Measurements from ENCODE around the gene SP140. TPM values are rescaled to one million over a fixed set of nuclear protein-coding genes. Genes with fewer than 3 reads are reported as not detected.
"Not testable (repeated sequence)": the region's sequence is repeated elsewhere in the genome, so short reads cannot be mapped to it uniquely, and the experiment has no call there.

The SP140 gene
- total RNA-seq, 1 donor from 2014 or later = 8.2 TPM

- no peak for DNase-seq (ENCODE audit: low spot score)
These were observed 1.1 kb upstream of the SP140 start for GRCh38 chr2:230224458-230224857.

GRCh38 chr2:230226051-230226551, 565 bp downstream of the SP140 start:
- no peak for DNase-seq (ENCODE audit: low spot score)

- DNase-seq (ENCODE audit: low spot score) = no peak
These were observed 1.7 kb downstream of the SP140 start for GRCh38 chr2:230227216-230227615.

- no peak for DNase-seq (ENCODE audit: low spot score)
These were observed 4.6 kb downstream of the SP140 start for GRCh38 chr2:230230087-230230486.

GRCh38 chr2:230230496-230231200, 5.1 kb downstream of the SP140 start:
- DNase-seq (ENCODE audit: low spot score) = no peak

- DNase-seq (ENCODE audit: low spot score) = no peak
These were observed 5.7 kb downstream of the SP140 start for GRCh38 chr2:230231251-230231650.

- no peak for DNase-seq (ENCODE audit: low spot score)
These were observed 8.7 kb downstream of the SP140 start for GRCh38 chr2:230234122-230234722.

GRCh38 chr2:230234845-230235244, 9.3 kb downstream of the SP140 start:
- no peak for DNase-seq (ENCODE audit: low spot score)

- no peak for DNase-seq (ENCODE audit: low spot score)
These were observed 18.7 kb downstream of the SP140 start for GRCh38 chr2:230244211-230244610.

GRCh38 chr2:230246206-230246605, 20.7 kb downstream of the SP140 start:
- DNase-seq (ENCODE audit: low spot score) = no peak

- DNase-seq (ENCODE audit: low spot score) = no peak
These were observed 24.7 kb downstream of the SP140 start for GRCh38 chr2:230250231-230250630.

- no peak for DNase-seq (ENCODE audit: low spot score)
These were observed 28.8 kb downstream of the SP140 start for GRCh38 chr2:230254152-230254881.

- no peak for DNase-seq (ENCODE audit: low spot score)
These were observed 31.3 kb downstream of the SP140 start for GRCh38 chr2:230256733-230257332.

- no peak for DNase-seq (ENCODE audit: low spot score)
These were observed 32.9 kb downstream of the SP140 start for GRCh38 chr2:230258483-230258882.

- DNase-seq (ENCODE audit: low spot score) = no peak
These were observed 36.7 kb downstream of the SP140 start for GRCh38 chr2:230262246-230262645.

GRCh38 chr2:230264945-230265344, 39.4 kb downstream of the SP140 start:
- DNase-seq (ENCODE audit: low spot score) = not testable (repeated sequence)

- DNase-seq (ENCODE audit: low spot score) = no peak
These were observed 41.1 kb downstream of the SP140 start for GRCh38 chr2:230266638-230267037.

GRCh38 chr2:230267059-230267458, 41.5 kb downstream of the SP140 start:
- no peak for DNase-seq (ENCODE audit: low spot score)

GRCh38 chr2:230267556-230267955, 42.0 kb downstream of the SP140 start:
- DNase-seq (ENCODE audit: low spot score) = no peak

GRCh38 chr2:230268606-230269243, 43.2 kb downstream of the SP140 start:
- DNase-seq (ENCODE audit: low spot score) = no peak

GRCh38 chr2:230269715-230270114, 44.2 kb downstream of the SP140 start:
- no peak for DNase-seq (ENCODE audit: low spot score)

- no peak for DNase-seq (ENCODE audit: low spot score)
These were observed 57.4 kb downstream of the SP140 start for GRCh38 chr2:230282936-230283335.
